HG02763 (cell line): ENCODE measurements around the gene MGST2.

Experiments used
- ATAC-seq: cut with Tn5 transposase; IDR thresholded peaks from one replicate; pipeline ENCODE4 v1.9.1; 2021; ENCODE audit warnings: mild to moderate bottlenecking, moderate library complexity; ENCODE audit not compliant: unreplicated experiment

Gene MGST2

GRCh38 chr4:139735381-139736273, 70.0 kb downstream of the MGST2 start:
- no peak for ATAC-seq

DNA sequence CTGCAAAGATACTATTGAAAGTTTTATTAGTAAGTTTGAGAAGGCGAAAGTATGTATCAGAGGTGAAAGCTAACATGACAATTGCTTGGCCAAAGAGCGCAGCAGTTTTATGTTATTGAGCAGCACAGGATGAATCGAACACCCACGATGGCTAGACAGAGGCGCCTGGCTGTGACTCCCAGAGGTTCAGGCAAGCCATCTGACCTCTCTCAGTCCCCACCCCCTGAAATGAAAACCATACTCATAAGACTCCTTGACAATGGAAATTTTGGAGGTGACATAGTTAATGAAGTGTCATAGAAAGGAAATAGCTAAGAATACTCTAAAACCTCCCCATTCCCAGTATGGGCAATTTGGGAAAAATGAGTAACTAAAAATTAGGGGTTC, 70.6 kb downstream of the MGST2 start:
- ATAC-seq, result no peak

DNA sequence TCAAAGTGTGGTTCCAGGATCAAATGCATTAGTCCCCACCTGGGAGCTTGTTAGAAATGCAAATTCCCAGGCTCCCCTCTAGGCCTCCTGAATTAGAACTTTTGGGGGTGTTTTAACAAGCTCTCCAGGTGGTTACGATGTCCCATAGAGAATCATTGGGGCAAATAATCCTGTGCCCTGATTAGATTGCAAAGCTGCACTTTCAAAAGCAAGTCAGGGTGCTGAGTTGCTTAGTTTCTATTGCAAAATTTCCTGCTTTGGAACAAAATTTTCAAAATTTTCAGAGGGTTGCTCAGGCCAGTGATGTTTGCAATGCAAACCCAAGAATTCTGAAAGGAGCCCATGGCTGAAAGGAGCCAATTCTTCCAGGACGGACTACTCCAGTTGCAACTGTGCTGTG, 71.0 kb downstream of the MGST2 start:
- ATAC-seq, result no peak

DNA sequence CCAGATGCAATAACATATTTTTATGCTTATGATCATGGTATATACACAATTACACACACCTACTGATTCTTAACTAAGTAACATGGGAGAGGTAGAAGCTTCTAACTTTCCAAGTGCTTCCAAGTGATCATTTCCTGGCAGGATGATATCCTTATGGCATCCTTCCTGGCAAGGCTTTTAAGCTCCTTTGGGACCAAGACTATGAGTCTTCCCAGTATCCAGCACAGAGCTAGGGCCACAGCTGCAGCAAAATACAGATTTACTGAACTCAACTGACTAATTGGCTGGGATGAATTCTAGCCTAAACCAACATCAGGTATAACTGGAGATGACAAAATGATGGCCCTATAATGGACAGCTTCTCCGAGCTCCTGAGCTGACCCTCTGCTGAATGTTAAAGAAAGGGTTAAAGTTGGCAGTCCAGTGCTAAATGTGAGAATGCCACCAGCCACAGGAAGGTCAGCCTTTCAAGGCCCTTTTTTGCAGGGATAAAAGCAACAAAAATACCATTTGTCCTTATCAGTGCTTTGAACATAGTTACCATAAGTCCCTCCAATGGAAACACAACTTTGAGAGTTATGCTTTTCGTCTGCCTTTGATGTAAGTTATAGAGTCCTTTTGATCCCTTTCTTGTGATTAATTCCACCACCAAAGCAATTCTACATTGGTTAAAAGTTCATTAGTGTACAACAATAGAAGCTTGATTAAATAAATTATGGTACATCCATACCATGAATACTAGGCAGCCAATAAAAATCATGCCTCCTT, 73.4 kb downstream of the MGST2 start:
- ATAC-seq, result no peak

GRCh38 chr4:139740121-139740520, 74.5 kb downstream of the MGST2 start:
- ATAC-seq, result no peak

DNA sequence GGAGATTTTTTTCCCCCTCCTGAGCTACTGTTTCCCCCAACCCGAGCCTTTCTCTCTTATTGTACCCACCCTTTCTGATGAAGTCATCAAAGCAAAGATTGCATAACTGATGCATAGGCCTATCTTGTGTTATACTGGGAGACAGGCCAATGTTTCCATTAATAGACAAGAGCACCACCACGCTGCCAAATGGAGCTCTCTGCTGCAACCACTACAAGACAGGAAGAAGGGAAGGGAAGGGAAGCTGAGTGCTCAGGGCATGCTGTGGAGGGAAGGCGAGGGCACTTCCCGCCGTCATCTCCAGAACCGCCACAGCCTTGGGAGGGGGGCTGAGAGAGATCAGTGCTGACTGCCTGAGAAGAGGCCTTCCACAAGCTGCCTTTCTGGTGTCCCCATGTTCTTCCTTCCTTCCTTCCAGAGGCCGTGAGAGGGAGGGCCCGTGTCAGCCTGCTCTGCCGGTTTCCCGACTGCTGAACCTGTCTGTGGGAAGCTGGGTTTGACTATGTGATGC, 75.0 kb downstream of the MGST2 start:
- ATAC-seq, result no peak

GRCh38 chr4:139743027-139743426, 77.4 kb downstream of the MGST2 start:
- ATAC-seq, result no peak

DNA sequence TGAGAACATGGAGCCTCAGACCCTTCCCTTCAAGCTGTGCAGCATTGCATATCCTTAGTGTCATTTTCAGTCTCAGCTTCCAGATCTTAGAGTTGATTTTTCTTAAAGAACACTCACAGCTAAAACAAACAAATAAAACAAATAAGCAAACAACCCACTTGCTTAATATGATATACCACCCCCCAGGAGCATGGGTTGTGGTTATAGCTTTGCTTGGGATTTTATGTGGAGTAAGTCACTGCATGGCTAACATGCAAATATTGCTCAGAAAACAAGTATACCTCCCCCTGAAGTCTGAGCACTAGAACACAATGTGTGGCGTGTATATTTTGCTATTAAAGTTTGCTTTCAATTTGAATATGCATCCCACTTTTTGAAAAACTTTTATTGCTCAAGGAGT, 78.6 kb downstream of the MGST2 start:
- ATAC-seq, result no peak

DNA sequence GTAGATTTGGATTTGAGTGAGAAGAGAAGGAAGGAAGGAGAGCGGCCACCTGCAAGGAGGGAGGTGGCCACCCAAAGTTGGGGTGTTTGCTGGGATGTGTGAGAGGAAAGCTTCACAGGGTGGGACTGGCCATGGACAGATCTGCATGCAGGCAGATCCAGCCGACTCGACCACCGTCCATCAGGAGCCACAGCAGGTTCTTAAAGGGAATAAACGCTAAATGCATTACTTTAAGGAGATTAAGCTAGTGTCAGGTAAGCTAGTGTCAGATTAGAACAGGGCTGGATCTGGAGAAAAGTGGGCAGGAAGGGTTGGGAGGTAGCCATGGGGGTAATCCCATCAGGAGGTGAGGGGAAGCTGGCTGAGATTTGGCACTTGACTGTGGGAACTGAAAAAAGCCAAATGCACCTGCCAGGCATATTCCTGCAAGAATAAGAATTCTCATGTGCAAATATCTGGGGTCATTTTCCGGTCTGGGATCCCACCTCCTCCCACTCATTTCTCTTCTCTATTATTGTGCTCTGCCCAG, 79.6 kb downstream of the MGST2 start:
- no peak for ATAC-seq

- ATAC-seq, result no peak
Measured at GRCh38 chr4:139746431-139747171, 81.0 kb downstream of the MGST2 start.

GRCh38 chr4:139749338-139749737, 83.7 kb downstream of the MGST2 start:
- no peak for ATAC-seq

- no peak for ATAC-seq
Measured at GRCh38 chr4:139749835-139750498, 84.3 kb downstream of the MGST2 start.

- no peak for ATAC-seq
Measured at GRCh38 chr4:139753686-139754085, 88.1 kb downstream of the MGST2 start.
